Mesendoderm (in vitro differentiated cells): Measurements from ENCODE around the gene IQCN.
A peak's percentile ranks its signal among the peaks of the same experiment; 100 is the strongest.

ENCODE experiments used
- DNase-seq: peaks from one replicate; pipeline ENCODE4 v3.0.0; 2013
- H2AK5ac ChIP-seq: 2 replicates; pipeline ENCODE4 v1.6.1; 2013; ENCODE audit warnings: low read length, inconsistent platforms
- H2BK120ac ChIP-seq: 2 replicates; pipeline ENCODE4 v1.6.1; 2013; ENCODE audit warnings: low read depth, mild to moderate bottlenecking, low read length, moderate library complexity, mixed read lengths
- H2BK15ac ChIP-seq: replicated peaks from 2 replicates; pipeline ENCODE4 v1.6.1; 2013; ENCODE audit warnings: low read depth, mild to moderate bottlenecking, moderate library complexity
- H2BK5ac ChIP-seq: 2 replicates; pipeline ENCODE4 v1.6.1; 2013; ENCODE audit warnings: low read length, inconsistent platforms
- H3K18ac ChIP-seq: 2 replicates; pipeline ENCODE4 v1.6.1; 2013; ENCODE audit warnings: mild to moderate bottlenecking, low read length, mixed read lengths
- H3K23ac ChIP-seq: one replicate; pipeline ENCODE4 v1.6.1; 2013; ENCODE audit warnings: low read length
- H3K27ac ChIP-seq: 2 replicates; pipeline ENCODE4 v1.5.1; 2013; ENCODE audit warnings: low read depth, mild to moderate bottlenecking, inconsistent platforms, low read length, moderate library complexity
- H3K27me3 ChIP-seq: 2 replicates; pipeline ENCODE4 v1.6.1; 2013; ENCODE audit warnings: low read length, control low read depth, mild to moderate bottlenecking, inconsistent platforms; ENCODE audit not compliant: insufficient read depth, poor library complexity
- H3K36me3 ChIP-seq: 2 replicates; pipeline ENCODE4 v1.6.1; 2013; ENCODE audit warnings: low read length, inconsistent platforms; ENCODE audit not compliant: control insufficient read depth, insufficient read depth
- H3K4ac ChIP-seq: one replicate; pipeline ENCODE4 v1.6.1; 2013; ENCODE audit warnings: low read depth, mild to moderate bottlenecking, low read length, moderate library complexity
- H3K4me1 ChIP-seq: 2 replicates; pipeline ENCODE4 v1.6.1; 2013; ENCODE audit warnings: low read depth, low read length, inconsistent platforms; ENCODE audit not compliant: control insufficient read depth
- H3K4me2 ChIP-seq: 2 replicates; pipeline ENCODE4 v1.6.1; 2013; ENCODE audit warnings: low read length
- H3K4me3 ChIP-seq: 2 replicates; pipeline ENCODE4 v1.5.1; 2013; ENCODE audit warnings: mild to moderate bottlenecking, low read length
- H3K56ac ChIP-seq: one replicate; pipeline ENCODE4 v1.6.1; 2013; ENCODE audit warnings: low read length
- H3K79me1 ChIP-seq: 2 replicates; pipeline ENCODE4 v1.6.1; 2013; ENCODE audit warnings: low read length, inconsistent platforms
- H3K79me2 ChIP-seq: 2 replicates; pipeline ENCODE4 v1.6.1; 2013; ENCODE audit warnings: mild to moderate bottlenecking, low read length; ENCODE audit not compliant: control insufficient read depth, insufficient read depth
- H3K9ac ChIP-seq: 2 replicates; pipeline ENCODE4 v1.6.1; 2013; ENCODE audit warnings: low read length, inconsistent platforms
- H4K5ac ChIP-seq: one replicate; pipeline ENCODE4 v1.6.1; 2013; ENCODE audit warnings: low read length
- H4K8ac ChIP-seq: one replicate; pipeline ENCODE4 v1.6.1; 2013; ENCODE audit warnings: low read depth, mild to moderate bottlenecking, control low read depth, low read length, moderate library complexity
- WGBS: extraction: QIAGEN DNeasy Blood & Tissue Kit; methylation state at CpG from one replicate; pipeline ENCODE4 v1.1.7; 2013; ENCODE audit warnings: low lambda C conversion rate, missing lambda C conversion rate; ENCODE audit not compliant: insufficient coverage; ENCODE audit errors: extremely low coverage; 5-methylcytosine and 5-hydroxymethylcytosine counted together

IQCN gene

GRCh38 chr19:18291590-18292461 lies 17.6 kb upstream of the IQCN start:
- no peak overlapping the region for H2AK5ac ChIP-seq
- DNase-seq: peak; percentile 94
- H3K79me2 ChIP-seq: no peaks in the 10 kb centered on the region
- peak overlapping the region; percentile 99 for H3K27ac ChIP-seq
- peak overlapping the region; percentile 23 for H3K4ac ChIP-seq
- WGBS: no CpG with 5 or more reads among the region's 75 CpGs
- H4K5ac ChIP-seq: peak overlapping the region; percentile 40
- H2BK5ac ChIP-seq: peak overlapping the region; percentile 98
- peak overlapping the region; percentile 81 for H3K23ac ChIP-seq
- no peaks in the 10 kb centered on the region for H3K79me1 ChIP-seq
- H3K4me2 ChIP-seq: peak overlapping the region; percentile 70
- H2BK15ac ChIP-seq: peak overlapping the region; percentile 88
- H3K9ac ChIP-seq: peak overlapping the region; percentile 85
- peak overlapping the region; percentile 41 for H4K8ac ChIP-seq
- peak overlapping the region; percentile 19 for H3K18ac ChIP-seq
- H3K27me3 ChIP-seq: no peaks in the 10 kb centered on the region
- peak overlapping the region; percentile 88 for H2BK120ac ChIP-seq
- H3K56ac ChIP-seq: peak overlapping the region; percentile 81
- H3K36me3 ChIP-seq: no peaks in the 10 kb centered on the region
- H3K4me3 ChIP-seq: peak overlapping the region; percentile 47
- H3K4me1 ChIP-seq: peaks cover 10% of the 10 kb centered on the region

GRCh38 chr19:18291019-18291524 lies 16.8 kb upstream of the IQCN start:
- Histone ChIP-seq H2AK5ac (peak overlapping the region; percentile 91), H3K23ac (peak overlapping the region; percentile 51), H3K56ac (peak overlapping the region; percentile 81), H3K79me1 (no peaks in the 10 kb centered on the region), H3K4ac (peak overlapping the region; percentile 7), H4K8ac (no peak overlapping the region), H3K4me1 (peaks cover 13% of the 10 kb centered on the region), H2BK15ac (no peak overlapping the region), H3K9ac (peak overlapping the region; percentile 85), H3K27ac (peak overlapping the region; percentile 99), H3K79me2 (no peaks in the 10 kb centered on the region), H2BK120ac (peak overlapping the region; percentile 69), H3K18ac (peak overlapping the region; percentile 19), H3K4me2 (peak overlapping the region; percentile 70), H4K5ac (peak overlapping the region; percentile 40), H3K27me3 (no peaks in the 10 kb centered on the region), H3K4me3 (no peak overlapping the region), H3K36me3 (no peaks in the 10 kb centered on the region), H2BK5ac (peak overlapping the region; percentile 98)
- no CpG with 5 or more reads among the region's 21 CpGs for WGBS
- no peak for DNase-seq

- no peak overlapping the region for H2BK120ac ChIP-seq
- H3K56ac ChIP-seq: peak overlapping the region; percentile 51
- H3K27me3 ChIP-seq: no peaks in the 10 kb centered on the region
- peak overlapping the region; percentile 9 for H2BK5ac ChIP-seq
- H3K4me3 ChIP-seq: no peak overlapping the region
- H3K79me2 ChIP-seq: no peaks in the 10 kb centered on the region
- WGBS: 100% methylated on average over 1 of the region's 14 CpGs
- no peak overlapping the region for H3K18ac ChIP-seq
- H2AK5ac ChIP-seq: peak overlapping the region; percentile 51
- H4K8ac ChIP-seq: no peak overlapping the region
- no peaks in the 10 kb centered on the region for H3K79me1 ChIP-seq
- peaks cover 13% of the 10 kb centered on the region for H3K4me1 ChIP-seq
- no peak for DNase-seq
- peak overlapping the region; percentile 29 for H3K4ac ChIP-seq
- peak overlapping the region; percentile 10 for H2BK15ac ChIP-seq
- H3K23ac ChIP-seq: no peak overlapping the region
- H3K36me3 ChIP-seq: no peaks in the 10 kb centered on the region
- H3K27ac ChIP-seq: no peak overlapping the region
- H3K4me2 ChIP-seq: no peak overlapping the region
- H3K9ac ChIP-seq: no peak overlapping the region
- no peak overlapping the region for H4K5ac ChIP-seq
Observed at GRCh38 chr19:18290302-18291018, 16.2 kb upstream of the IQCN start.

GRCh38 chr19:18289471-18290301 lies 15.4 kb upstream of the IQCN start:
- no peak overlapping the region for H3K27ac ChIP-seq

More at GRCh38 chr19:18289471-18290301, 15.4 kb upstream of the IQCN start:
- no CpG with 5 or more reads among the region's 12 CpGs for WGBS
- H3K9ac ChIP-seq: no peak overlapping the region
- H3K79me1 ChIP-seq: no peaks in the 10 kb centered on the region
- H3K56ac ChIP-seq: peak overlapping the region; percentile 51
- no peak overlapping the region for H2BK15ac ChIP-seq
- H3K79me2 ChIP-seq: no peaks in the 10 kb centered on the region
- no peak for DNase-seq
- H3K4me1 ChIP-seq: peaks cover 13% of the 10 kb centered on the region
- peak overlapping the region; percentile 51 for H2AK5ac ChIP-seq
- no peaks in the 10 kb centered on the region for H3K27me3 ChIP-seq
- no peak overlapping the region for H4K8ac ChIP-seq
- H3K4me3 ChIP-seq: no peak overlapping the region
- H3K4ac ChIP-seq: no peak overlapping the region
- H3K4me2 ChIP-seq: no peak overlapping the region
- no peak overlapping the region for H4K5ac ChIP-seq
- H2BK5ac ChIP-seq: peak overlapping the region; percentile 9
- no peak overlapping the region for H2BK120ac ChIP-seq
- H3K23ac ChIP-seq: no peak overlapping the region
- no peaks in the 10 kb centered on the region for H3K36me3 ChIP-seq
- no peak overlapping the region for H3K18ac ChIP-seq
